Measurements from ENCODE around the gene BEST3.
A peak's percentile ranks its signal among the peaks of the same experiment; 100 is the strongest.
"Not testable (repeated sequence)": the region's sequence is repeated elsewhere in the genome, so short reads cannot be mapped to it uniquely, and the experiment has no call there.

The BEST3 gene

DNA sequence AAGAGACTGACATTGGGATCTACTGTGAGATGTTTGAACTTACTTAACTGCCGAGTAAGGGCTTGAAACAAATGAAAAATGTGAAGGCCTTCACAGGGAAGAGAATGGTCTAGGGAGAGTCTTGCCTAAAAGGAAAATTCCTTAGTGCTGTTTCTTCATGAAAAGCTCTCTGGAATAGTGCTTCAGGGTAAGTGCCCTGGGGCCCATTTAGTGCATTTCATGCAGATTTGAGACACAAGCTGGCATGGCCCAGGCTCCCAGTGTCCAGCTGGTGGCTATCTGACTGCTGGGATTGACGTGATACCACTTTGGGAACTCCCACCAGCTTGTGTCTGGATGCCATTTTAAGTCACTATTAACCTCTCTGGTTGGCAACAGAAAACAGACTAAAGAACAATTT is 26.9 kb downstream of the BEST3 start:
- no peak overlapping the region for H3K4me3 ChIP-seq (ENCODE audit: low read length)
- no peak for DNase-seq (ENCODE audit: low read depth)
- TF ChIP-seq, protein P1, sequence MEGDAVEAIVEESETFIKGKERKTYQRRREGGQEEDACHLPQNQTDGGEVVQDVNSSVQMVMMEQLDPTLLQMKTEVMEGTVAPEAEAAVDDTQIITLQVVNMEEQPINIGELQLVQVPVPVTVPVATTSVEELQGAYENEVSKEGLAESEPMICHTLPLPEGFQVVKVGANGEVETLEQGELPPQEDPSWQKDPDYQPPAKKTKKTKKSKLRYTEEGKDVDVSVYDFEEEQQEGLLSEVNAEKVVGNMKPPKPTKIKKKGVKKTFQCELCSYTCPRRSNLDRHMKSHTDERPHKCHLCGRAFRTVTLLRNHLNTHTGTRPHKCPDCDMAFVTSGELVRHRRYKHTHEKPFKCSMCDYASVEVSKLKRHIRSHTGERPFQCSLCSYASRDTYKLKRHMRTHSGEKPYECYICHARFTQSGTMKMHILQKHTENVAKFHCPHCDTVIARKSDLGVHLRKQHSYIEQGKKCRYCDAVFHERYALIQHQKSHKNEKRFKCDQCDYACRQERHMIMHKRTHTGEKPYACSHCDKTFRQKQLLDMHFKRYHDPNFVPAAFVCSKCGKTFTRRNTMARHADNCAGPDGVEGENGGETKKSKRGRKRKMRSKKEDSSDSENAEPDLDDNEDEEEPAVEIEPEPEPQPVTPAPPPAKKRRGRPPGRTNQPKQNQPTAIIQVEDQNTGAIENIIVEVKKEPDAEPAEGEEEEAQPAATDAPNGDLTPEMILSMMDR (conservative IDR thresholded peaks at IDR 0.05; ENCODE audit: low read length) = no peak

- TF ChIP-seq, protein P1 (conservative IDR thresholded peaks at IDR 0.05; ENCODE audit: low read length) = no peak
- DNase-seq (ENCODE audit: low read depth) = no peak
Measured at GRCh38 chr12:69671597-69671996, 27.5 kb downstream of the BEST3 start.

GRCh38 chr12:69666798-69667197 is 32.3 kb downstream of the BEST3 start:
- TF ChIP-seq, protein P1 (conservative IDR thresholded peaks at IDR 0.05; ENCODE audit: low read length) = no peak
- no peak for DNase-seq (ENCODE audit: low read depth)
- H3K4me3 ChIP-seq (ENCODE audit: low read length) = no peak overlapping the region

More at GRCh38 chr12:69671597-69671996, 27.5 kb downstream of the BEST3 start:
- no peak overlapping the region for H3K4me3 ChIP-seq (ENCODE audit: low read length)

DNA sequence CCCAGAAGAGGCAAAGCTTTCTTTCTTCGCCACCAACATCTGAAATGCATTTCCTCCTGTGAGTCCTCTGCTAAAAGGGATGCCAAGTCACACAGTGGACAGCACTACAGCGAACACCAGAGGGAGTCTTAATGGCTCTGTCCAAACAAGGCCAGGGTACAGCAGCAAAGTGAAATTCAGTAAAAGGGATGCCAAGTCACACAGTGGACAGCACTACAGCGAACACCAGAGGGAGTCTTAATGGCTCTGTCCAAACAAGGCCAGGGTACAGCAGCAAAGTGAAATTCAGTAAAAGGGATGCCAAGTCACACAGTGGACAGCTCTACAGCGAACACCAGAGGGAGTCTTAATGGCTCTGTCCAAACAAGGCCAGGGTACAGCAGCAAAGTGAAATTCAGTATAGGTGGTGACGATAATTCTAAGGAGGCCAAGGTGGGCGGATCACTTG is 34.1 kb downstream of the BEST3 start:
- DNase-seq (ENCODE audit: low read depth) = peak; percentile 49
- H3K4me3 ChIP-seq (ENCODE audit: low read length) = not testable (repeated sequence)
- TF ChIP-seq, protein P1 (conservative IDR thresholded peaks at IDR 0.05; ENCODE audit: low read length) = peak; percentile 33

GRCh38 chr12:69663726-69664125 is 35.4 kb downstream of the BEST3 start:
- TF ChIP-seq, protein P1 (conservative IDR thresholded peaks at IDR 0.05; ENCODE audit: low read length) = no peak
- DNase-seq (ENCODE audit: low read depth) = no peak
- H3K4me3 ChIP-seq (ENCODE audit: low read length) = no peak overlapping the region

GRCh38 chr12:69662764-69663163 is 36.3 kb downstream of the BEST3 start:
- H3K4me3 ChIP-seq (ENCODE audit: low read length) = no peak overlapping the region
- TF ChIP-seq, protein P1 (conservative IDR thresholded peaks at IDR 0.05; ENCODE audit: low read length) = no peak
- DNase-seq (ENCODE audit: low read depth) = no peak

- TF ChIP-seq, protein P1 (conservative IDR thresholded peaks at IDR 0.05; ENCODE audit: low read length) = no peak
Measured at GRCh38 chr12:69661386-69661785, 37.7 kb downstream of the BEST3 start.

More at GRCh38 chr12:69661386-69661785, 37.7 kb downstream of the BEST3 start:
- no peak for DNase-seq (ENCODE audit: low read depth)
- no peak overlapping the region for H3K4me3 ChIP-seq (ENCODE audit: low read length)
